Measurements from ENCODE around the gene CAPN1. TPM values are rescaled to one million over a fixed set of nuclear protein-coding genes. Genes with fewer than 3 reads are reported as not detected.

Gene CAPN1
- total RNA-seq, 1 experiment from 2014 or later: 175 TPM

DNA sequence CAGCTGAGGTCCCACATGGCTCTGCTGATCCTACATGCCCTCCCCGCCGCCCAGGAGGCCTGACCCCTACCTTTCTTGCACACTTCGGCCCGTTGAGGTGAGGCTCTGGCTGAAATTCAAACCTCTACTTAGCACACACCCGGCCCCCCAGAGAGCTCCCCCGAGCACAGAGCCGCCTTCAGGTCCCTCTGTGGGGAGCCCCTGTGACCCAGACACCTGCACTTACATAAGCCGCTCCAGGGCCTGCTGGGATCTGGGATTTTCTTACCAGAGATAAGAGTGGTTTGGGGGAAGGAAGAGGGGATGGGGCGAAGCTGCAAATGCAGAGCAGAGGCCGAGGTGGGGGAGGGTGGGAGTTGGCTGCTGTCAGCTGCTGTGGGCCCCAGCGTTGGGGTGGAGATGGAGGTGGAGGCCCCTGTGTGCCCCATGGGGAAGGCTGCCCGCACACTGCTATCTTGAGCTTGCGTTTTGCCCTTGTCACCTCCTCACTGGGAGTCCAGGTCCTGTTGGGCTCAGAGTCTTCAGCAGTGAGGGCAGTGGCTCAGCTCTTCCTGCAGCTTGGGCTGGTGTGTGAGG is 30.6 kb downstream of the CAPN1 start:
- H3K79me2 ChIP-seq (ENCODE audit: insufficient read depth, low read length): no peaks in the 10 kb centered on the region
- Mint-ChIP-seq H3K4me1 (peaks cover 27 to 51% of the 10 kb centered on the region in 2 experiments), H3K36me3 (ENCODE audit: insufficient read depth in 1 of 3, low read depth in 3 of 3) (peaks cover 6 to 41% (median 40%) of the 10 kb centered on the region in 3 experiments; a peak in 6 of 7 replicates), H3K27ac (peak overlapping the region; percentile 96 to 99 (median 97)), H3K27me3 (ENCODE audit: low read depth) (no peaks in the 10 kb centered on the region), H3K4me3 (peak overlapping the region in 1 of 2 experiments; percentile 72; a peak in 1 of 5 replicates), H3K9me3 (peaks cover 0 to 3% of the 10 kb centered on the region in 2 experiments; a peak in 1 of 5 replicates)
- H2BK120ac ChIP-seq (ENCODE audit: low read depth, low read length, poor library complexity, severe bottlenecking): no peak overlapping the region
- no peak overlapping the region for H2AFZ ChIP-seq (ENCODE audit: low read length)
- peak overlapping the region; percentile 9 for H2BK12ac ChIP-seq (ENCODE audit: insufficient read length, low read depth, low read length)
- peaks cover 6% of the 10 kb centered on the region for H3K23me2 ChIP-seq (ENCODE audit: insufficient read length, low read depth, low read length, poor library complexity, severe bottlenecking)
- no peaks in the 10 kb centered on the region for H3K9me3 ChIP-seq (ENCODE audit: control insufficient read depth, low read depth, low read length)
- no peak overlapping the region for H2BK5ac ChIP-seq (ENCODE audit: insufficient read length, low read length)
- no peak overlapping the region for H4K8ac ChIP-seq (replicated peaks; ENCODE audit: insufficient read length, low read depth, low read length)
- peaks cover 8% of the 10 kb centered on the region; the same call in 1 of the 2 replicates for H3K4me1 ChIP-seq (ENCODE audit: insufficient read depth, low read length)
- no peak overlapping the region for H2AK5ac ChIP-seq (ENCODE audit: insufficient read length, low read length)
- H2BK15ac ChIP-seq (ENCODE audit: low read depth, low read length): no peak overlapping the region
- no peak overlapping the region for H3T11ph ChIP-seq (ENCODE audit: low read length)
- WGBS (ENCODE audit: extremely low coverage, insufficient read length, low lambda C conversion rate): no CpG with 5 or more reads among the region's 13 CpGs
- TF ChIP-seq, protein P1, sequence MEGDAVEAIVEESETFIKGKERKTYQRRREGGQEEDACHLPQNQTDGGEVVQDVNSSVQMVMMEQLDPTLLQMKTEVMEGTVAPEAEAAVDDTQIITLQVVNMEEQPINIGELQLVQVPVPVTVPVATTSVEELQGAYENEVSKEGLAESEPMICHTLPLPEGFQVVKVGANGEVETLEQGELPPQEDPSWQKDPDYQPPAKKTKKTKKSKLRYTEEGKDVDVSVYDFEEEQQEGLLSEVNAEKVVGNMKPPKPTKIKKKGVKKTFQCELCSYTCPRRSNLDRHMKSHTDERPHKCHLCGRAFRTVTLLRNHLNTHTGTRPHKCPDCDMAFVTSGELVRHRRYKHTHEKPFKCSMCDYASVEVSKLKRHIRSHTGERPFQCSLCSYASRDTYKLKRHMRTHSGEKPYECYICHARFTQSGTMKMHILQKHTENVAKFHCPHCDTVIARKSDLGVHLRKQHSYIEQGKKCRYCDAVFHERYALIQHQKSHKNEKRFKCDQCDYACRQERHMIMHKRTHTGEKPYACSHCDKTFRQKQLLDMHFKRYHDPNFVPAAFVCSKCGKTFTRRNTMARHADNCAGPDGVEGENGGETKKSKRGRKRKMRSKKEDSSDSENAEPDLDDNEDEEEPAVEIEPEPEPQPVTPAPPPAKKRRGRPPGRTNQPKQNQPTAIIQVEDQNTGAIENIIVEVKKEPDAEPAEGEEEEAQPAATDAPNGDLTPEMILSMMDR (conservative IDR thresholded peaks at IDR 0.05): no peak
- H4K5ac ChIP-seq (ENCODE audit: insufficient read length, low read depth, low read length): no peak overlapping the region
- H2BK20ac ChIP-seq (ENCODE audit: low read depth, low read length, poor library complexity, severe bottlenecking): no peak overlapping the region
- no peak overlapping the region for H3K4me2 ChIP-seq (ENCODE audit: insufficient read depth, insufficient read length, low read length)
- no peaks in the 10 kb centered on the region for H3K27me3 ChIP-seq (ENCODE audit: insufficient read depth, low read length)
- no peak overlapping the region for H3K18ac ChIP-seq (ENCODE audit: insufficient read length, low read depth, low read length)
- no peaks in the 10 kb centered on the region for H4K20me1 ChIP-seq (ENCODE audit: control insufficient read depth, insufficient read depth, insufficient read length)
- no peaks in the 10 kb centered on the region for H3K79me1 ChIP-seq (ENCODE audit: insufficient read depth, low read depth, low read length, poor library complexity, severe bottlenecking)
- H3K9ac ChIP-seq (ENCODE audit: extremely low read depth, insufficient read length, low read length): no peak overlapping the region
- H3K23ac ChIP-seq (ENCODE audit: insufficient read length, low read depth, low read length): no peak overlapping the region
- H3K14ac ChIP-seq (ENCODE audit: insufficient read depth, low read length): peak overlapping the region; percentile 59
- no peak overlapping the region for H3K56ac ChIP-seq (ENCODE audit: insufficient read length, low read depth, low read length)
- no peak overlapping the region for H3K4ac ChIP-seq (ENCODE audit: low read depth, low read length)
- no peak for DNase-seq
- peak overlapping the region; percentile 10 for H3K27ac ChIP-seq (ENCODE audit: insufficient read length, low read depth, low read length)
- no peak overlapping the region for H4K91ac ChIP-seq (ENCODE audit: insufficient read length, low read depth, low read length)

Data from H9 (cell line).